H1 (cell line): ENCODE results near the gene TAF12. TPM values are rescaled to one million over a fixed set of nuclear protein-coding genes. Genes with fewer than 3 reads are reported as not detected.

Source experiments
- CTCF ChIA-PET: fragments of 300-600 bp; sonication (Branson Sonifier 250); formaldehyde crosslinking; loops from one replicate; lab custom pipeline; 2021; ENCODE audit not compliant: partially characterized antibody; lab: Charles Lee
- POLR2A ChIA-PET: fragments of 300-600 bp; sonication (Branson Sonifier 250); formaldehyde crosslinking; loops from one replicate; lab custom pipeline; 2021; ENCODE audit warnings: inconsistent platforms; ENCODE audit not compliant: partially characterized antibody; lab: Charles Lee
- DNase-seq, 2 experiments: peaks; one replicate each; pipeline versions ENCODE4 v3.0.0 to v3.0.0-alpha.2; 2010 to 2022; ENCODE audit warnings: low spot score in 2 of 2, low read depth in 1 of 2, mixed read lengths in 1 of 2
- FAIRE-seq: peaks from 2 replicates; lab custom pipeline; 2011; peaks lifted over from hg19 to GRCh38; lab: Jason Lieb, UNC
- H2AFZ ChIP-seq: 2 replicates; pipeline ENCODE4 v1.8.1; 2012; ENCODE audit warnings: low read length, inconsistent platforms
- H2AK5ac ChIP-seq: 2 replicates; pipeline ENCODE4 v1.6.1; 2013; ENCODE audit warnings: low read depth, low read length
- H2BK120ac ChIP-seq: replicated peaks from 2 replicates; pipeline ENCODE3; 2013; ENCODE audit warnings: low read depth, low read length, inconsistent platforms
- H2BK12ac ChIP-seq: 2 replicates; pipeline ENCODE4 v1.6.1; 2013; ENCODE audit warnings: low read depth, low read length
- H2BK15ac ChIP-seq: 2 replicates; pipeline ENCODE4 v1.6.1; 2013; ENCODE audit warnings: low read length
- H2BK20ac ChIP-seq: 2 replicates; pipeline ENCODE4 v1.6.1; 2013; ENCODE audit warnings: low read length
- H2BK5ac ChIP-seq: 2 replicates; pipeline ENCODE4 v1.6.1; 2013; ENCODE audit warnings: low read depth, low read length
- H3K14ac ChIP-seq: 2 replicates; pipeline ENCODE4 v1.6.1; 2013; ENCODE audit warnings: inconsistent platforms; ENCODE audit not compliant: insufficient read length
- H3K18ac ChIP-seq: 2 replicates; pipeline ENCODE4 v1.6.1; 2013; ENCODE audit warnings: low read length; ENCODE audit errors: extremely low read depth
- H3K23ac ChIP-seq: 2 replicates; pipeline ENCODE4 v1.6.1; 2013; ENCODE audit warnings: inconsistent platforms; ENCODE audit not compliant: insufficient read length
- H3K23me2 ChIP-seq: 2 replicates; pipeline ENCODE4 v1.6.1; 2013; ENCODE audit warnings: low read depth, low read length
- H3K27ac ChIP-seq: 2 replicates; pipeline ENCODE4 v1.6.1; 2011; ENCODE audit warnings: low read depth, low read length, inconsistent platforms
- H3K27me3 ChIP-seq, 4 experiments: replicated peaks in 1 of 4; 1 replicate in 1 of 4; 2 replicates in 3 of 4; pipeline versions ENCODE4 v1.6.1 to v1.8.1; 2011 to 2013; ENCODE audit warnings: low read length in 3 of 4, mild to moderate bottlenecking in 3 of 4, inconsistent platforms in 2 of 4, mixed read lengths in 2 of 4, moderate library complexity in 1 of 4; ENCODE audit not compliant: control insufficient read depth in 3 of 4, insufficient read depth in 3 of 4; ENCODE audit errors: extremely low read depth in 1 of 4
- H3K36me3 ChIP-seq, 4 experiments: 2 replicates each; pipeline versions ENCODE4 v1.6.1 to v1.8.1; 2011 to 2013; ENCODE audit warnings: mild to moderate bottlenecking in 4 of 4, low read length in 3 of 4, moderate library complexity in 2 of 4, control low read depth in 1 of 4, inconsistent platforms in 1 of 4; ENCODE audit not compliant: insufficient read depth in 4 of 4, control insufficient read depth in 2 of 4
- H3K4ac ChIP-seq: replicated peaks from 2 replicates; pipeline ENCODE3; 2013; ENCODE audit warnings: low read length, low read depth, mixed read lengths, inconsistent platforms; ENCODE audit not compliant: insufficient read length
- H3K4me1 ChIP-seq, 4 experiments: replicated peaks in 1 of 4; 1 replicate in 1 of 4; 2 replicates in 3 of 4; pipeline versions ENCODE4 v1.6.1 to v1.8.1; 2011 to 2013; ENCODE audit warnings: low read length in 3 of 4, inconsistent platforms in 2 of 4, mixed read lengths in 1 of 4; ENCODE audit not compliant: insufficient read depth in 4 of 4, control insufficient read depth in 3 of 4
- H3K4me2 ChIP-seq, 2 experiments: 2 replicates each; pipeline versions ENCODE4 v1.6.1 to v1.8.1; 2011 to 2013; ENCODE audit warnings: low read depth in 2 of 2, low read length in 2 of 2, control low read depth in 1 of 2, inconsistent platforms in 1 of 2, mild to moderate bottlenecking in 1 of 2; ENCODE audit not compliant: insufficient read depth in 1 of 2
- H3K4me3 ChIP-seq, 4 experiments: fragments of 200-600, 300-600 bp in 1 of 4; sonication (generic), shearing (Covaris generic), sonication (Bioruptor Twin) in 1 of 4; 2 replicates each; pipeline versions ENCODE4 v1.5.1 to v1.8.1; 2011 to 2016; ENCODE audit warnings: low read length in 4 of 4, low read depth in 3 of 4, control low read depth in 2 of 4, inconsistent platforms in 2 of 4, mild to moderate bottlenecking in 2 of 4, mixed read lengths in 1 of 4, moderate library complexity in 1 of 4; ENCODE audit not compliant: insufficient read depth in 2 of 4; ENCODE audit errors: extremely low read depth in 1 of 4
- H3K56ac ChIP-seq: replicated peaks from 2 replicates; pipeline ENCODE3; 2013; ENCODE audit warnings: low read depth, mild to moderate bottlenecking, mixed read lengths, low read length, inconsistent platforms; ENCODE audit not compliant: insufficient read length
- H3K79me1 ChIP-seq: 2 replicates; pipeline ENCODE4 v1.6.1; 2013; ENCODE audit warnings: low read depth, low read length, control low read depth
- H3K79me2 ChIP-seq, 2 experiments: 2 replicates each; pipeline versions ENCODE4 v1.6.1 to v1.8.1; 2012 to 2013; ENCODE audit warnings: low read length in 2 of 2, mild to moderate bottlenecking in 2 of 2, inconsistent platforms in 1 of 2; ENCODE audit not compliant: insufficient read depth in 2 of 2, control insufficient read depth in 1 of 2
- H3K9ac ChIP-seq, 4 experiments: replicated peaks in 1 of 4; 1 replicate in 1 of 4; 2 replicates in 3 of 4; pipeline versions ENCODE4 v1.6.1 to v1.8.1; 2011 to 2013; ENCODE audit warnings: low read depth in 3 of 4, low read length in 3 of 4, control low read depth in 2 of 4, mild to moderate bottlenecking in 2 of 4, moderate library complexity in 2 of 4, inconsistent platforms in 1 of 4; ENCODE audit errors: extremely low read depth in 1 of 4
- H3K9me3 ChIP-seq, 2 experiments: 2 replicates each; pipeline versions ENCODE4 v1.6.1 to v1.8.1; 2012 to 2013; ENCODE audit warnings: mild to moderate bottlenecking in 2 of 2, moderate library complexity in 2 of 2, control low read depth in 1 of 2, inconsistent platforms in 1 of 2, low read depth in 1 of 2, low read length in 1 of 2, mixed read lengths in 1 of 2; ENCODE audit not compliant: insufficient read depth in 2 of 2
- H4K20me1 ChIP-seq, 2 experiments: replicated peaks in 1 of 2; 2 replicates each; pipeline versions ENCODE3 to v1.8.1; 2011 to 2013; ENCODE audit warnings: inconsistent platforms in 2 of 2, low read length in 2 of 2, mild to moderate bottlenecking in 1 of 2; ENCODE audit not compliant: insufficient read depth in 2 of 2, control insufficient read depth in 1 of 2
- H4K5ac ChIP-seq: 2 replicates; pipeline ENCODE4 v1.6.1; 2013; ENCODE audit warnings: low read length, low read depth, mixed read lengths, inconsistent platforms; ENCODE audit not compliant: insufficient read length
- H4K8ac ChIP-seq: 2 replicates; pipeline ENCODE4 v1.8.0; 2013; ENCODE audit warnings: mild to moderate bottlenecking, moderate library complexity, low read length, inconsistent platforms; ENCODE audit not compliant: insufficient read depth; ENCODE audit errors: extremely low read depth
- H4K91ac ChIP-seq: replicated peaks from 2 replicates; pipeline ENCODE3; 2013; ENCODE audit warnings: low read length, mixed read lengths, inconsistent platforms; ENCODE audit not compliant: insufficient read length
- CTBP2 ChIP-seq: IDR thresholded peaks from 2 replicates; pipeline ENCODE4 v1.7.0; 2011; ENCODE audit warnings: borderline replicate concordance, mild to moderate bottlenecking, moderate library complexity, mixed read lengths, low read length; ENCODE audit not compliant: insufficient read depth, insufficient read length
- HDAC2 ChIP-seq, 2 experiments: fragments of 300-600 bp in 1 of 2; sonication (generic) in 1 of 2; IDR thresholded peaks; 2 replicates each; pipeline ENCODE4 v1.6.1; 2011 to 2012; ENCODE audit warnings: low read depth in 2 of 2, low read length in 2 of 2, mild to moderate bottlenecking in 2 of 2, moderate library complexity in 2 of 2, borderline replicate concordance in 1 of 2, inconsistent platforms in 1 of 2
- PHF8 ChIP-seq: fragments of 200-600 bp; sonication (generic); conservative IDR thresholded peaks from 2 replicates; pipeline ENCODE4 v1.7.1; 2012; ENCODE audit warnings: low read depth, mild to moderate bottlenecking, inconsistent platforms, low read length, moderate library complexity
- RNF2 ChIP-seq: fragments of 200-900, 300-1000 bp; sonication (generic); IDR thresholded peaks from 2 replicates; pipeline ENCODE4 v1.7.1; 2016; ENCODE audit warnings: borderline replicate concordance, low read depth, mild to moderate bottlenecking, antibody characterized with exemption, low read length; ENCODE audit not compliant: poor library complexity, severe bottlenecking; ENCODE audit errors: missing control alignments
- SUZ12 ChIP-seq: fragments of 200-600 bp; sonication (generic); IDR thresholded peaks from 2 replicates; pipeline ENCODE4 v1.6.1; 2012; ENCODE audit warnings: mild to moderate bottlenecking, inconsistent platforms, low read length, moderate library complexity, mixed read lengths
- WGBS, 2 experiments: shearing (Covaris generic) in 1 of 2; methylation state at CpG; one replicate each; pipeline versions ENCODE4 v1.1.6 to v1.1.7; 2013 to 2015; ENCODE audit warnings: low lambda C conversion rate in 2 of 2, mixed read lengths in 2 of 2, inconsistent platforms in 1 of 2, low coverage in 1 of 2, missing lambda C conversion rate in 1 of 2; ENCODE audit not compliant: insufficient replicate concordance in 2 of 2, insufficient coverage in 1 of 2, insufficient read length in 1 of 2; ENCODE audit errors: extremely low coverage in 1 of 2, missing lambda C conversion rate in 1 of 2; 5-methylcytosine and 5-hydroxymethylcytosine counted together
- polyA plus RNA-seq, 7 experiments: library from polyadenylated mRNA; depleted of rRNA in 3 of 7; stranded (reverse) in 5 of 7; unstranded in 2 of 7; fragments of >200 nt in 5 of 7; fragments of 200-250 nt in 2 of 7; gene quantifications; 1 replicate in 5 of 7; 2 replicates in 1 of 7; 4 replicates in 1 of 7; pipeline versions ENCODE4 v1.2.1 to v1.2.3, GENCODE V29; 2011 to 2013; ENCODE audit warnings: missing spikeins in 2 of 7, mixed read lengths in 2 of 7
- total RNA-seq: library from RNA; stranded (reverse); fragmentation: NEBNext Ultra II Directional; extraction: Animal tissue kit (Norgen Biotek cat#: 25700); gene quantifications from 2 replicates; pipeline ENCODE4 v1.2.1, GENCODE V29; 2021
- TF ChIP-seq, protein P1 (sequence below): IDR thresholded peaks from 2 replicates; pipeline ENCODE4 v1.6.1; 2012; ENCODE audit warnings: inconsistent platforms

Gene TAF12
- total and polyA plus RNA-seq, 2 of the 8 experiments (the other 6 are each of a cell fraction or from before 2014, with no cell fraction given): 25.1 to 27.2 TPM

DNA sequence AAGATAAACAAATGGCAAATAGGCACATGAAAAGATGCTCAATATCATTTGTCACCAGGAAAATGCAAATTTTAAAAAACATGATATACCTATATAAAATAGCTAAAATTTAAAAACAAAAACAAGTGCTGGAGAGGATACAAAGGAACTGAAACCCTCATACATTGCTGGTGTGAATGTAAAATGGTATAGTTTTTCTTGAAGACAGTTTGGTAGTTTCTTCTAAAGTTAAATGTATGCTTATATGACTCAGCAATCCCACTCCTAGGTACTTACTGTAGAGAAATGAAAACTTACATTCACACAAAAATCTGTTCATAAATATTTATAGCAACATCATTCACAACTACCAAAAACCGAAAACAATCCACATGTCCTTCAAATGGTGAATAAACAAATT is 11.2 kb downstream of the TAF12 start:
- H3K56ac ChIP-seq: no peak overlapping the region
- H3K14ac ChIP-seq: no peak overlapping the region
- no peak overlapping the region for H4K5ac ChIP-seq
- DNase-seq (no peak), FAIRE-seq (no peak)
- no peak overlapping the region for H4K8ac ChIP-seq
- no peak overlapping the region for H3K23ac ChIP-seq
- no peaks in the 10 kb centered on the region for H3K27me3 ChIP-seq
- CTCF ChIA-PET: interaction anchor here (0.9 kb wide), 1 partner anchor 496 kb away, joined by 3 read pairs; no protein-coding TSS in a partner anchor
- no peak overlapping the region for H2BK120ac ChIP-seq
- H2BK12ac ChIP-seq: no peak overlapping the region
- no peaks in the 10 kb centered on the region for H3K23me2 ChIP-seq
- H2BK15ac ChIP-seq: no peak overlapping the region
- TF ChIP-seq SUZ12 (no peak), HDAC2 (IDR thresholded peaks at IDR 0.05; ENCODE audit: borderline replicate concordance in 1 of 2, low read depth in 2 of 2, low read length in 2 of 2) (no peak), RNF2 (no peak), PHF8 (no peak), CTBP2 (no peak)
- TF ChIP-seq, protein P1, sequence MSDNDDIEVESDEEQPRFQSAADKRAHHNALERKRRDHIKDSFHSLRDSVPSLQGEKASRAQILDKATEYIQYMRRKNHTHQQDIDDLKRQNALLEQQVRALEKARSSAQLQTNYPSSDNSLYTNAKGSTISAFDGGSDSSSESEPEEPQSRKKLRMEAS: no peak
- no peak overlapping the region for H3K4me3 ChIP-seq
- H4K20me1 ChIP-seq: no peaks in the 10 kb centered on the region
- WGBS, 2 experiments: 100% methylated on average over 1 of the region's 1 CpG; no CpG with 5 or more reads in 1 of the 2 experiments
- POLR2A ChIA-PET: interaction anchor here (1.5 to 2.0 kb wide), 3 partner anchors 9 to 50 kb away, joined by 6 to 7 read pairs (median 6); no protein-coding TSS in a partner anchor
- no peak overlapping the region for H3K18ac ChIP-seq
- H3K9ac ChIP-seq: no peak overlapping the region
- no peak overlapping the region for H3K4me2 ChIP-seq
- H3K79me2 ChIP-seq: no peaks in the 10 kb centered on the region
- H3K4me1 ChIP-seq: no peaks in the 10 kb centered on the region
- H2AK5ac ChIP-seq: no peak overlapping the region
- H2AFZ ChIP-seq: no peak overlapping the region
- H3K4ac ChIP-seq: no peak overlapping the region
- no peak overlapping the region for H3K27ac ChIP-seq
- no peak overlapping the region for H4K91ac ChIP-seq
- H2BK20ac ChIP-seq: no peak overlapping the region
- no peak overlapping the region for H2BK5ac ChIP-seq
- H3K9me3 ChIP-seq: no peaks in the 10 kb centered on the region
- H3K79me1 ChIP-seq: no peaks in the 10 kb centered on the region
- no peaks in the 10 kb centered on the region for H3K36me3 ChIP-seq
